ENCODE measurements around the gene JPH4. TPM values are rescaled to one million over a fixed set of nuclear protein-coding genes. Genes with fewer than 3 reads are reported as not detected.

Gene JPH4
- total RNA-seq, 1 experiment from 2014 or later: 6.8 TPM

DNA sequence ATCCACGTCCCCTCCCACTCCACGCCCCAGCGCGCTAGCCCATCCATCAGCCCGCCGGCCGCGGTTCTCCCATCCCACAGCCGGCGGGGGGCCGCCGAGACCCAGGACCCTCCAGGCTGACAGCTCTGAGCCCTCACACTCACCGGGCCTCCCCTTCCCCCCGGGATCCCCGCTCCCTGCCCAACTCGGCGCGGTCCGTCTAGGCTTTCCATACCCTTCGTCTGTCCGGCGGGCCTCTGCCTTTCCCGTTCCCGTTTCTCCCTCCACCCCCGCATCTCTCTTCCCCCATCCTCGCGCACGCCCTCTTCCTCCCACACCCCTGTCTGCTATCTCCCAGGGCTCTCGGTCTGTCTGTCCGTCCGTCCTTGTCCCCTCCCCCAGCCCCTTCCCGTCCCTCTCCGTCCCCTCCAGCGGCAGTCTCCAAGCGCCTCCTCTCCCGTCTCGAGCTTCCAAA is 27.8 kb downstream of the JPH4 start:
- peak overlapping the region; percentile 96 for H3K4me2 ChIP-seq (ENCODE audit: insufficient read depth, insufficient read length, low read length)
- H3K27me3 ChIP-seq (ENCODE audit: insufficient read depth, low read length): no peaks in the 10 kb centered on the region
- peaks cover 13% of the 10 kb centered on the region; the same call in 1 of the 2 replicates for H3K79me2 ChIP-seq (ENCODE audit: insufficient read depth, low read length)
- H3K4me1 ChIP-seq (ENCODE audit: insufficient read depth, low read length): peaks cover 34% of the 10 kb centered on the region; the same call in 1 of the 2 replicates
- H2BK15ac ChIP-seq (ENCODE audit: low read depth, low read length): no peak overlapping the region
- Mint-ChIP-seq H3K4me3 (no peak overlapping the region), H3K4me1 (peaks cover 6 to 13% of the 10 kb centered on the region in 2 experiments), H3K27ac (peak overlapping the region in 2 of 3 experiments; percentile 89 to 94; a peak in 6 of 7 replicates), H3K27me3 (ENCODE audit: low read depth) (no peaks in the 10 kb centered on the region), H3K36me3 (ENCODE audit: insufficient read depth in 1 of 3, low read depth in 3 of 3) (0 out of 7 replicates have a peak, but pooled peaks cover 0 to 2% (median 0%) of the 10 kb centered on the region in 3 experiments), H3K9me3 (no peaks in the 10 kb centered on the region)
- no peak overlapping the region for H2BK120ac ChIP-seq (ENCODE audit: low read depth, low read length, poor library complexity, severe bottlenecking)
- H3K9ac ChIP-seq (ENCODE audit: extremely low read depth, insufficient read length, low read length): peak overlapping the region; percentile 92
- peak overlapping the region; percentile 54 for H4K5ac ChIP-seq (ENCODE audit: insufficient read length, low read depth, low read length)
- WGBS (ENCODE audit: extremely low coverage, insufficient read length, low lambda C conversion rate): no CpG with 5 or more reads among the region's 37 CpGs
- peak overlapping the region; percentile 13 for H3K56ac ChIP-seq (ENCODE audit: insufficient read length, low read depth, low read length)
- no peaks in the 10 kb centered on the region for H3K9me3 ChIP-seq (ENCODE audit: control insufficient read depth, low read depth, low read length)
- peak overlapping the region; percentile 84 for H3K18ac ChIP-seq (ENCODE audit: insufficient read length, low read depth, low read length)
- no peak overlapping the region for H2BK20ac ChIP-seq (ENCODE audit: low read depth, low read length, poor library complexity, severe bottlenecking)
- peaks cover 24% of the 10 kb centered on the region for H3K23me2 ChIP-seq (ENCODE audit: insufficient read length, low read depth, low read length, poor library complexity, severe bottlenecking)
- H3K14ac ChIP-seq (ENCODE audit: insufficient read depth, low read length): peak overlapping the region; percentile 75
- H2BK5ac ChIP-seq (ENCODE audit: insufficient read length, low read length): peak overlapping the region; percentile 64
- no peaks in the 10 kb centered on the region for H3K79me1 ChIP-seq (ENCODE audit: insufficient read depth, low read depth, low read length, poor library complexity, severe bottlenecking)
- no peak overlapping the region for H3T11ph ChIP-seq (ENCODE audit: low read length)
- H4K91ac ChIP-seq (ENCODE audit: insufficient read length, low read depth, low read length): no peak overlapping the region
- no peak overlapping the region for H4K8ac ChIP-seq (replicated peaks; ENCODE audit: insufficient read length, low read depth, low read length)
- TF ChIP-seq CTCF (conservative IDR thresholded peaks at IDR 0.05): no peak
- peak overlapping the region; percentile 13; the same call in 1 of the 2 replicates for H3K4ac ChIP-seq (ENCODE audit: low read depth, low read length)
- no peak for DNase-seq
- no peak overlapping the region for H2BK12ac ChIP-seq (ENCODE audit: insufficient read length, low read depth, low read length)
- no peak overlapping the region for H2AFZ ChIP-seq (ENCODE audit: low read length)
- H3K27ac ChIP-seq (ENCODE audit: insufficient read length, low read depth, low read length): peak overlapping the region; percentile 63
- H3K23ac ChIP-seq (ENCODE audit: insufficient read length, low read depth, low read length): no peak overlapping the region
- no peaks in the 10 kb centered on the region for H4K20me1 ChIP-seq (ENCODE audit: control insufficient read depth, insufficient read depth, insufficient read length)
- no peak overlapping the region for H2AK5ac ChIP-seq (ENCODE audit: insufficient read length, low read length)

All from H9 (cell line).